Measurements from ENCODE around the gene EREG. TPM values are rescaled to one million over a fixed set of nuclear protein-coding genes. Genes with fewer than 3 reads are reported as not detected.

EREG gene
- total RNA-seq, 1 experiment from 2014 or later: not detected

DNA sequence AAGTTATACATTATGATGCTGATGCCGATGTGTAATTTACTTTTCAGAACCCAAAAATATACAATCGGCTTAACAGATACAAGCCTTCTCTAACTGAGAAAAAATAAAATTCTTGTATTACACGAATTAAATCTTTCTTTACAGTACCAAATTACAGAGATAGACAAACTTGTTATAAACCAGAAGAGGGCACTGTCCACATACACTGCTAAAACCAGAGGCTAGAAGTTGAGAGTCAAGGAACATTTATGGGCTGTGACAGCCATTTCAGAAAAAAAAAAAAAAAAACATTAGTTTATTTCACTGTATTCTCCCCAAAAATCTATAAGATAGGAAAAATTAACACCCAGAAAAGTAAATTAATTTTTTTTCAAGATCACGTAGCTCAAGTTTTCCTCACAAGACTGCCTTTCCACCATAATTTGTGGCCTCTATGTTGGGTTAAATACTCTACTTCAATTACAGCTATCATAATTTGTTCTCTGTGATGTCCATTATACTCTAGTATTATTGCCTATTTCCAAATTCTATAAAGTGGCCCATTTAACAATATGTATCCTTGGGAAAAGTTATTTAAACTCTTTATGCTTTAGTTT is 12.0 kb downstream of the EREG start:
- WGBS (ENCODE audit: extremely low coverage, insufficient read length, low lambda C conversion rate): no CpG with 5 or more reads among the region's 4 CpGs
- H3K4me1 Mint-ChIP-seq: no peaks in the 10 kb centered on the region
- no peak for DNase-seq

More for the DNA sequence above, 12.0 kb downstream of the EREG start:
- no peak overlapping the region for H4K8ac ChIP-seq (replicated peaks; ENCODE audit: insufficient read length, low read depth, low read length)
- H4K20me1 ChIP-seq (ENCODE audit: control insufficient read depth, insufficient read depth, insufficient read length): no peaks in the 10 kb centered on the region
- no peak overlapping the region for H2BK12ac ChIP-seq (ENCODE audit: insufficient read length, low read depth, low read length)
- H2BK120ac ChIP-seq (ENCODE audit: low read depth, low read length, poor library complexity, severe bottlenecking): no peak overlapping the region
- TF ChIP-seq CTCF (conservative IDR thresholded peaks at IDR 0.05): peak; percentile 76
- H3K4me1 ChIP-seq (ENCODE audit: insufficient read depth, low read length): no peaks in the 10 kb centered on the region
- no peak overlapping the region for H2AK5ac ChIP-seq (ENCODE audit: insufficient read length, low read length)
- Mint-ChIP-seq H3K4me3 (no peak overlapping the region), H3K27ac (no peak overlapping the region), H3K27me3 (ENCODE audit: low read depth) (no peaks in the 10 kb centered on the region), H3K9me3 (no peaks in the 10 kb centered on the region), H3K36me3 (ENCODE audit: insufficient read depth in 1 of 3, low read depth in 3 of 3) (no peaks in the 10 kb centered on the region)
- no peak overlapping the region for H3K4ac ChIP-seq (ENCODE audit: low read depth, low read length)
- H2BK5ac ChIP-seq (ENCODE audit: insufficient read length, low read length): no peak overlapping the region
- H2AFZ ChIP-seq (ENCODE audit: low read length): no peak overlapping the region
- no peak overlapping the region for H4K5ac ChIP-seq (ENCODE audit: insufficient read length, low read depth, low read length)
- no peaks in the 10 kb centered on the region for H3K79me1 ChIP-seq (ENCODE audit: insufficient read depth, low read depth, low read length, poor library complexity, severe bottlenecking)
- no peaks in the 10 kb centered on the region for H3K9me3 ChIP-seq (ENCODE audit: control insufficient read depth, low read depth, low read length)
- no peak overlapping the region for H2BK20ac ChIP-seq (ENCODE audit: low read depth, low read length, poor library complexity, severe bottlenecking)
- no peak overlapping the region for H3K56ac ChIP-seq (ENCODE audit: insufficient read length, low read depth, low read length)
- H3K23me2 ChIP-seq (ENCODE audit: insufficient read length, low read depth, low read length, poor library complexity, severe bottlenecking): no peaks in the 10 kb centered on the region
- no peak overlapping the region for H3K18ac ChIP-seq (ENCODE audit: insufficient read length, low read depth, low read length)
- H3K79me2 ChIP-seq (ENCODE audit: insufficient read depth, low read length): no peaks in the 10 kb centered on the region
- H3K27me3 ChIP-seq (ENCODE audit: insufficient read depth, low read length): no peaks in the 10 kb centered on the region
- H3K4me2 ChIP-seq (ENCODE audit: insufficient read depth, insufficient read length, low read length): no peak overlapping the region
- H3K27ac ChIP-seq (ENCODE audit: insufficient read length, low read depth, low read length): no peak overlapping the region
- no peak overlapping the region for H3K14ac ChIP-seq (ENCODE audit: insufficient read depth, low read length)
- no peak overlapping the region for H3K23ac ChIP-seq (ENCODE audit: insufficient read length, low read depth, low read length)
- H3K9ac ChIP-seq (ENCODE audit: extremely low read depth, insufficient read length, low read length): no peak overlapping the region
- H2BK15ac ChIP-seq (ENCODE audit: low read depth, low read length): no peak overlapping the region
- no peak overlapping the region for H3T11ph ChIP-seq (ENCODE audit: low read length)
- no peak overlapping the region for H4K91ac ChIP-seq (ENCODE audit: insufficient read length, low read depth, low read length)
